NAMALWA (cell line): ENCODE results near the gene TEX2.
"Not testable (repeated sequence)": the region's sequence is repeated elsewhere in the genome, so short reads cannot be mapped to it uniquely, and the experiment has no call there.

Source experiments
- DNase-seq: peaks from one replicate; pipeline ENCODE4 v3.0.0-alpha.2; 2015; ENCODE audit warnings: low spot score

TEX2 gene

DNA sequence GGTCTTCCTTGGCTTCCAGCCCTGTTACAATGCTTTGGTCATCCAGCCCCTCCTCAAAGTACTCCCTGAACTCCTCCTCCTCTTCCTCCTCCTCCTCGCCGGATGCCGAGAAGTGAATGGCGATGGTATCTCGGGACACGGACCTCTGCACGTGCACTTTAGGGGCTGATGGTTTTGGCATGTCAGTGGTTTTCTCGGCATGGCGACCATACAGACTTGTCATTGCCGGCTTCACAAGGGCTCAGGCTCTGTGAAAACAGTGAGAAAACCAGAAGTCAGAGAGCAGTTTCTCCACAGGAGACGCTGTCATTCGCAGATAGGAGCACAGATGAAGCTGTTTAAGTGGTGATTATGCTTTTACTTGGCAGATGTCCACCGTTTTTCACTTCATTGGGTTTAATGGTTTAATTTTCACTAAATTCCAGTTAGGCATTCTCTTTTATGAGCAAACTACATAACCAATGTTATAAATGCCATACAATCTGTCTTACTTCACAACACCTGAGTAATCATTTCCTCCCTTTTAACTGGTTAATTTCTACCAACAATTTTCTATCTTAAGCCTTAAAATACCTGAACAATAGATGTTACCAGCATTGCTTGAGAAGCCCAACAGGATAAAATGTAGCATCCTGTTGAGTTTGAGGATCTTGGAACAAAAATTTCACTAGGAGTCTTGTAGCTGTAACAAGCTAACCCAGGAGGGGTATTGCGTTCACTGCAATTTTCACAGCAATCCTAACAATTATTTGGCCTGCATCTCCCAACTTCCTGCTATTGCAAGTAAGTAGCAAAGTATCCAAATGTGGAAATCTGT, 48.9 kb downstream of the TEX2 start:
- no peak for DNase-seq

DNA sequence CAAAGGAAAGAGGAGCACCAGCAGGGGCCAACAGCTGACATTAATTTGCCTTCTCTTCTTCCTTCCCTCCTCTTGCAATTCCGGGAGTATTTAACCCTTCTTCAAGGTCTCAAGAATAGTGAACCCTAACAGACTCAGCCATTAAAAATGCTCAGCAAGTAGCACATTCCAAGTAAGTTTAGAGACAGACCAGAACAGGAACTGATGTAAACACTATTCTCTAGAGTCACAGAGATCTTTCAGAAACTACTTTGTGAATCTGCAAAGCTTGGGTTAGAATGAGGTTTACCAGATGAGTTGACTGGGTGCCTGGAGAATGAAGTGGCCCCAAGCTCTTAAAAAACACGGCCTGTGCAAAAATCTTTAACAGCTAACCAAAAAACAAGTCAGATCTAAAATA, 50.9 kb downstream of the TEX2 start:
- no peak for DNase-seq

DNA sequence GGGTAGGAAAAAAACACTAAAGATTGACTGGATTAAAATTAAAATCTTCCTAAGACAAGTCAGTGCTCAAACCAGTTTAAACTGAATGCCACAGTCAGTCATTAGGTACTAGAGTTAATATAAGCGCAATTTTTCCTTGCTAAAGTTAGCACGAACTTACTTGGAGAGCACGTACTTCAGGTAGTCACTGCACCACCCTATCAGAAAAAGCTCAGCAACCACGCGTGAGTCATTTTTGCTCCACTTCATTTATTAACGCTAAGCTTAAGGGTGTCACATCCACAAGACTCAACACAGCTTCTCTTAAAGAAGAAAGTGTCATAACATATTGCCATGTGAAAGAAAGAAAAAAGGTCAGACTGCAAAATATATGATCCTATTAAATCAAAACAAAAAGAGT, 53.1 kb downstream of the TEX2 start:
- no peak for DNase-seq

DNA sequence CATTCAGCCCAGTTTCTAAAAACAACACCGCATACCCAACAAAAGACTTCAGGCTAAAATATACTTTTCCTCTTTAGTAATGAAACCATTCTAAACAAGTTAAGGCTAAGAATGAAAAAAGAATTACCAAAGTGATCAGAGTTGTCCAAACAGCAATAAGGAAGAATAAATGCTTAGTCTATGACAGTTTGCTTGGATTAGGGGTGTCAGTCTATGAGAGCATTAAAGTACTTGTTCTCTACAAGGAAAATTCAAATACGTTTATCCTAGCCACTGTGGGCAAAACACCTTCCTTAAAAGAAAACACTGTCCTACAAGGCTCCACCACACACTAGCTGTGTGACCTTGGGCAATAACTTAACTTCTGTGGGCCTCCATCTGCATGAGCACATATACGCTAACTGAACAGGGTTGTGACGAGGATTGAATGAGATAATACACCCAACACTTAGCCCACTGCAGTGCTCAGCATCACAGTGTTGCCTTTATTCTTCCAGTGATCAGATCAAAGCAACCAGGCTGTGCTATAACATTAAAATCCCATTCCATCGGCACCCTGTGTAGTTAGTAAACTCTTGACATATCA, 53.6 kb downstream of the TEX2 start:
- no peak for DNase-seq

DNA sequence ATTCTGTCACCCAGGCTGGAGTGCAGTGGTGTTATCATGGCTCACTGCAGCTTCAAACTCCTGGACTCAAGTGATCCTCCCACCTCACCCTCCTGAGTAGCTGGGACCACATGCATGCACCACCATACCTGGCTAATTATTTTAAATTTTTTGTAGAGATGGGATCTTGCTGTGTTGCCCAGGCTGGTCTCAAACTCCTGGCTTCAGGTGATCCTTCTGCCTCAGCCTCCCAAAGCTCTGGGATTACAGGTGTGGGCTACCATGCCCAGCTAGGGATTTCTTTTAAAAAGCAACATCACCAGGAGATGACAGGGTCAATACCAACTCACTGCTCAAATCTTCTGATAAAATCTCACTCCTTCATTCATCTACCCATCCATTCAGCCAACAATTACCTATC, 54.4 kb downstream of the TEX2 start:
- not testable (repeated sequence) for DNase-seq

DNA sequence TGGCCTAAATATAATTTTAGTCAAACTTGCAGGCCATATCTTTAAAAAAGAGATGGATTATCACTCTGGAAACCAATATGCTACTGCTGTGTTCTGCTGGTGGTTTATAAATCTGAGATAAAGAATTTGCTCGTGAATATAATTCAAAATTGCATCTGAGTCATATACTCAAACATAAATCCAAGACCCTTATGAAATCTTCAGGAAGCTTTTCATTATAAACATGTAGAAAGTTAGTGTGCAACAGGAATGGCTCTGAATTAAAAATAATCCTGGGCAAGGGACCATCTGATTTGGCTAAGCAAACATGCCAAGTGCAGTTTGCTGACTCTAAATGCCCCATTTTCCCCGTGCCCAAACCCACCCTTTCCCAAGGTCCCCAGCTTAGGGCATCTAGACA, 57.3 kb downstream of the TEX2 start:
- no peak for DNase-seq

DNA sequence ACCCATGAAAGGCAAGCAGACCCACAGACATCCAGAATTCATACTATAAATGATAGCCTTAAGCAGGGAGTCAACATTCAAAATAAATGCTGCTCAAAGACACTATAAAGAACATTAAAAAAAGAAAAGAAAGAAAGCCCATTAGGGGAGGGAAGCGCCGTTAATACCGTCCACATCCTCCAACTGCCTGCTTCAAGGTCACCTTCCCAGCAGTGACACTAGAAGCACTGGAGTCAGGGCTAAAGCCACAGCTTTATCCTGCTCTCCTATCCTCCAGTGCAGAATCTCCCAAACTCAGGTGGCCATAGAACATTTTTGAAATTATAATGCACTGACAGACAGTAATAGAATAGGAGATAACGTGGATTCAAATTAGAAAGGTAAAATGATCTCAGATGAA, 59.4 kb downstream of the TEX2 start:
- DNase-seq: no peak

DNA sequence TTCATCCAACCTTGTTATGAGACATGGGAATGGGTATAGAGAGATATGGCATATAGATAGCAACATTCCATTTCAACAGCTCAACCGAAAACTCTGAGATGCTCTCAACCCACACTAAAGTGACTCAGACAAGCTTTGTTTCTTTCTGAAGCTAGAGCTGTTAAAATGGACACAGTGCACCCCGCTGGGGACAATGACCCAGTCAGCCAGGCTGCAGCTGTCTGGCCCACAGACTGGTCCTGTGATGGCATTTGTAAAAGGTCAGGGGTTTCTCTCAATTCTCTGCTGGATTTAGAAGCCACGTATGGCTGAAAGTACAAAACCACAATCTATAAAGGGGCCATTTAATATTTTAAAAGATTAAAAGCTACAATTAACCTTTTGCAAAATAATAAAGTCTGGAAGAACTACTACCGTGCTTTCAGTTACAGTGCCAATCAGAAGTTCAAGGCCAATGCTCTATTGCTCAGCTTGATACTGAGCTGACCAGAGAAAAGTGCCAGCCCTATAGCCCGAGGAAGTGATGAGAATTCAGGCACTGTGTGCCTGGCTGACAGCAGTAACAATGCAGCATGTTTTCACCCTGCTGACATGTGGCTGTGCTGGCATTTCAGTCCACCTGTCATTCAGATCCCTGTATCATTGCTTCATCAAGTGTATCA, 60.2 kb downstream of the TEX2 start:
- DNase-seq: no peak

DNA sequence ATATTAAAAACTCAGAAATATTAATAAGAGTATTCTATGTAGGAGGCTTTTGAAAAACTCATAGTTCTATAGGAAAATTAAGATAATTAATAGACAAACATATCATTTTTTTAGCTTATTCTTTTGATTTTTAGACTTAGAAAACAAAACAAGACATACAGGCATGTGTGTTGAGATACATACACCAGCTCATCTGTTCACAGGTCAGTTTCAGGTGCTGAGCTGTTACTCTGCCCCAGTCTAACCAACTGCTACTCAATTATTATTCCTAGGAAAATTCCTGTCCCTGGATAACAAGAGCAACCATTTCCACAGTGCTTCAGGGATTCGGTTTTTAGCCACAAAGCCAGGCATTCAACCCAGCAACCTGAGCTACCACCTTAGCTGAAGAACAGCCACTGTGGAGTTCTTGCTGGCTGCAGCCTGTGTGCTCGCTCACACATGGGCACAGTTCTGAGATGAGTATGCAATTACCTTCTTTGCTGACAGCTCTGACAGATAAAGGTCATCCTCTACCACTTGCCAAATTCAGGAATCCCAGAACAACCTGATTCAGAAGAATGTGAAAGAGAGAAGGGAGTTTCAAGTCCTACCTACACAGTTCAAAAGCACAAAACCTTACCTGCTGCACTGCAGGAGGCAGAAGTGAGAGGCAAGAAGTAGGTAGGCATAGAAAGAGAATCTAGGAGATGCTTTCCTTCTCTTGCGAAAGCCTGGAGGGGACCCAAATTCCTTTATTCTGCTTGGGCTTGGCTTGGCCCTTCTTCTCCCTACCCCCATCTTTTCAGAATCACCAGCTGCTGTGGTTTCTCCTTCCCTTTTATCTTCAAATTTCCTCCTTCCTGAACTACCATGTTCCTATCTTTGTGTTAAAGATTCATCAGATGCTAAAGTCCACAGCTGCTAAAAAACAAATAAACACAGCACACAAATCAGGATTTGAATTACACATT, 62.7 kb downstream of the TEX2 start:
- DNase-seq: no peak

DNA sequence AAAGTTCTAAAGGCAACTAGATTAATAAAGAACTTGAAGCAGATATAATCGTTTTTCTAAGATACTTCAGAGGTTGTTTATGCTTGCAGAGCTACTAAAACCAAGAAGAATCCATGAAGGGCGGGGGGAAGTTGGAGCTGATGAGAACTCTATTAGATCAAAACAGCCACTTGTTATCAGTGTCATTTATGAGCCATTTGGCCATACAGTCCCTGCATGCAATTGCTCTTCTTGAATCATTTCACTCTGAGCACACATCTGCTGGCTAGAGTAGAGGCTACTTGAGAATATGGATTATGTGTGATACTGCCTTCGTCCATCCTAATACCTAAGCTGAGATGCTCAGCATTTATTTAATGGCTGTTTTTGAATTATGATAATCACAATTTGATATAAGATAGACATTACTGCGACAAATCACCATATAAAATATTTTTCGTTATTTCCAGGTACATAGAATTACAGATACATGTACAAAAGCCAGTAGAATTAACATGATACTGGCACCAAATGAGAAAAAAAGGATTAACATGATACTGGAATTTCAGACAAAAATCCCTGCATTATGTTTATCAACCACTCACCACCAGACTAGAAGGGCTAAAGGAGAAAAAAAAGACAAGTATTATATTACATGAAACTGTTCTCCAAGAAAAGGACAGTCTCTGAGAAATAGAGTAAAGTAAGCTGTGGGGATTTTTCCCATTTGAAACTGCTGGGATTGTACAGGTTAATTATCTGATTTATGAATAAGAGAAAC, 64.5 kb downstream of the TEX2 start:
- DNase-seq: no peak

DNA sequence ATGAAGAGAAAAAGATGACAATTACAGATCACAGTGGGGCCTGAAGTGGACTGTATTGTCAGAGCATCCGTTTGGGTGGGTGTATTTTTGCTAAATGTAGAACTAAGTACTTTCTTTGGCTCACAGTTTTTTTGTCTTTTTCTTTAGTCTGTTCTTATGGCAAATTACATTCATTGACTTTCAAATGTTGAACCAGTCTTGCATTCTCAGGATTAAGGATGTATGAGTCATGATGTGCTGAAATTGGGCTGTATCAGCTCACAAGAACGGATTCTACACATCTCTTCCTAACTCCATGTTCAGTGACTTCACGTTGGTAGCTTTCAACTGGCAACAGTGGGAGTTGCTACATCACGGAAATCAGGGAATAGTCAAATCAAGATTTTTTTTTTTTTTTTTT, 66.5 kb downstream of the TEX2 start:
- no peak for DNase-seq

DNA sequence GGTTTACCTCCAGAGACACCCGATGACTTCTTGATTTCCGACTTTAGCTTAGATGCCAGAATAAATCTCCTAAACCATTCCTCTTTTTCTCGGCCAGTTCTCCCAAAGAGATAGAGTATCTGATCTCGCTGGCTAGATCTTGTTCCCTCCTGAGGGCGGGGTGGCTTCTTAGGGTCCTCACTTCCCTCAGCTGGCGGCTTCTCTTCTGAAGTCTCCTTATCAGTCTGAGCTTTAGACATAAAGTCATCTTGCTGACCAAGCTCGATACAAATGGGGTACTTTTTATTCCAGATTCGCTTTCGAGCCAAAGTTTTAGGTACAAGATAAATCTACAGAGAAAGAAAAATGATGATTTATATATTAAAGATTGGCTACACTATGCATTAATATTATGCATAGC, 69.5 kb downstream of the TEX2 start:
- DNase-seq: no peak

DNA sequence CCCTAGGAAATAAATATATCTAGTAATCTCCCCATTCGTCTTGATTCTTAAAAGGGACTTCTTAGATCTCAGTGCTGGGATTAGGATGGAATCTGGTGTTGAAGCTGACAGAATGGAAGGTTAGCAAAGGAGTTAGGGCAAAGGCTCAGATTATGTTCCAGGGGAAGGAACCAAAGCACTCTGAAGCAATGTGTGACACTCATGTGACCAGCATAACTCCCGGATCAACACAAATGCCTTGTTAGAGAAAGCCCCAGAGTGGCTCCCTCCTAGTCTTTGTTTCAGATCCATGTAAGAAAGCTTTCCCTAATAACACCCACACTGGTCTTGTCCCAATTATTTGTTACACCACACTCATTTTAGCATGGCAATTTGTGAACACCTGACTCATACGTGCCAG, 70.5 kb downstream of the TEX2 start:
- no peak for DNase-seq

DNA sequence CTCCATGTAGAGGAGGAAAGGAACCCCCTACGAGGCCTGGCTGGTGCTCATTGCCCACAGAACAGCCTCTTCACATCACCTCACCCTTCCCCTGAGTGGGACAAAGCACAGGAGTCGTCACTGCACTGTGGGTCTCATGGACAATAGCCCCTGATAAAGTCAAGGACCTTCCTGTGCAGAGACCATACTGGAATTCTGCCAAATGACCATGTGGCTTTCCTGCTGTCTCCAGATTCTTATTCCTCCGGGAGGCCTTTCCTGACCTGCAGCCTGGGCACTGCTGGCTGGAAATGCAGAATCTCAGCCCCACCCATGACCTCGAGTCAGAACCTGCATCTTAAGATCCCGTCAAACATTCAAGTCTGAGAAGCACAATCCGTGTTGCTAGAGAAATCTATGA, 72.6 kb downstream of the TEX2 start:
- no peak for DNase-seq

DNA sequence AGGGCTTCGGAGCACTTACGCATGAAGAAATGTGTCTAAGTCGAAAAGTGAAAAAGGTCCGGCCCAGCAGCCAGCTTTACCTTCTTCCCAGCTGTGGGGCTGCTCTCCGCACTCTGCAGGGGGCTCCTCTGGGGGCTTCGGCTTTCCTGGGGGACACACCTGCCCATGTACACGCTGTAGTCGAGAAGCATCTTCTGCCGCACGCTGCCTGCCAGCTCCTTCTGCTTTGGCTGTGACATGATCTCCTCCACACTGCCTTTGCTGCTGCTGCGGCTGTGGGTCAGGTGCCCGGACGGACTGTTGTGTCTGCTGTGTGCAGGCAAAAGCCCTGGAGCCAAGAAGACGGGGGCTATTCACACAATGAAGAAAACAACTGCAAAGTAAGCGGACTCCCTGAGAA, 75.0 kb downstream of the TEX2 start:
- no peak for DNase-seq

DNA sequence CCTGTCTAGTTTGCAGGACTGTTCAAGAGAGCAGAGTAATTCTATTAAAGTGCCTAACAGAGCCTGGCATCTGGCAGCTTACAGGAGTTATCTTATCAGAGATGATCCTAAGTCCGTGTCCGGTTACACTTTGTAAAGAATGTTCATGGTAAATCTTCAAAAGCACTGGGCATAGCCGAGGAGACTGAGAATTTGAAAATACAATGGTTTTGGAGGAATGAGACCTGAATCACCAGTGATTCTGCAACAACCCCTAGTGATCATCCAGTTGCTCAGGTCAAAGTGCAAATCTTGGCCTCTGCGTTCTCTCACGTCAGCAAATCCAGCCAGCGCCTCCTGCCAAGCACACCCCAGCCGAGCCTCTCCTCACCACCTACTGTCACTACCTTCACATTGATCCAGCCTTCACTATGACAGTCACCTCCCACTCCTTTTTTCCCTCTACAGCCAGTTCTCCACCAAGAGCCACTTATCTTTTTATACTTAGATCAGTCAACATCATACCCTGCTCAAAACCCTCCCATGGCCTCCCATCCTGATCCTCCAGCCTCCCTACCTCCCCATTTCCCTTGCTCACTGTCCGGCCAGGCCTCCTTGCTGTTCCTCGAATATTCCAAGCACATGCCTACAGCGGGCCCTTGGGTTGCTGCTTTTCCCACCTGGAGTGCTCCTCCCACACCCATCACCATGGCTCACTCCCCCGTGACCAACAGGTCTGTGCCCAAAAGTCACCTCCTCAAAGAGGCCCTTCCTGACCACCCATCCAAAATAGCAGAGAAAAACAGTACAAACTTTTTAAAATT, 75.8 kb downstream of the TEX2 start:
- DNase-seq: no peak

DNA sequence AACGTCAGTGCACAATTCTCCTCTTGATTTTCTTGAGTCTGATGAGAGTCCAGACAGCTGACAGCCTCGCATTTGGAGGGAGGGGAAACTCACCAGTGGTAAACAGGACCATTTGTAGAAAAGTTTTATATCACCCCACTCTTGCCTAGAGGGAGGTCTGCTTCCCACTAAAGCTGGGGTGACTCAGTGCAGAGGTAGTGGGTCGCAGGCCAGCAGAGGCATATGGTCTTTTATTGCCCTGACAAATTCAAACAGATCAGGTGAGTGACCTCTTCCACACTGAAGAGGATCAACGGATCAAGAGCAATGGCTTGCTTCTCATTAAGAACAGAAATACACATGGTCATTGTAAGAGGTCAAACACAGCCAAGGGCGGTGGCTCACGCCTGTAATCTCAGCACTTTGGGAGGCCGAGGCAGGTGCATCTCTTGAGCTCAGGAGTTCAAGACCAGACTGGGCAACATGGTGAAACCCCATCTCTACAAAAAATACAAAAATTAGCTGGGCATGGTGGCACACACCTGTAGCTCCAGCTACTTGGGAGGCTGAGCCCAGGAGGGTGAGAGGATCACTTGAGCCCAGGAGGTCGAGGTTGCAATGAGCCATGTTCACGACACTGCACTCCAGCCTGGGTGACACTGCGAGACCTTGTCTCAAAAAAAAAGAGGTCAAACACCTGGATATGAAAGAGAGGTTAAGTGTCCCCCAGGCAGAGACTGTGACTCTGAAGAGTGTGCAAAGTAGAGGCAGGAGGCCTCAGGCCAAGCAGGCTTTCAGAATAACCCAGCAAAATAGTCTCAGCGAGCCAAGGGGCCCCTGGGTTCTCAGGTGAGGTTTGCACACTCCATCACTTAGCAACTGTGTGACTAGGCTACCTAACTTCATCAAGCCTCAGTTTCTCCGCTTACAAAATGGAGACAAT, 76.6 kb downstream of the TEX2 start:
- DNase-seq: no peak

DNA sequence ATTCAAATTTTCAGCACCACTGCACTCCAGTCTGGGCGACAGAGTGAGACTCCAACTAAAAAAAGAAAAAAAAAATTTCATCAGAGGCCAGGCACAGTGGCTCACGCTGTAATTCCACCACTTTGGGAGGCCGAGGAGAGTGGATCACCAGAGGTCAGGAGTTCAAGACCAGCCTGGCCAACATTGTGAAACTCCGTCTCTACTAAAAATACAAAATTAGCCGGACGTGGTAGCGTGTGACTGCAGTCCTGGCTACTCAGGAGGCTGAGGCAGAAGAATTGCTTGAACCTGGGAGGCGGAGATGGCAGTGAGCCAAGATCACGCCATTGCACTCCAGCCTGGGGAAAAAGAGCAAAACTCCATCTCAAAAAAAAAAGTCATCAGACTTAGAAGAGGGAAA, 77.5 kb downstream of the TEX2 start:
- not testable (repeated sequence) for DNase-seq

DNA sequence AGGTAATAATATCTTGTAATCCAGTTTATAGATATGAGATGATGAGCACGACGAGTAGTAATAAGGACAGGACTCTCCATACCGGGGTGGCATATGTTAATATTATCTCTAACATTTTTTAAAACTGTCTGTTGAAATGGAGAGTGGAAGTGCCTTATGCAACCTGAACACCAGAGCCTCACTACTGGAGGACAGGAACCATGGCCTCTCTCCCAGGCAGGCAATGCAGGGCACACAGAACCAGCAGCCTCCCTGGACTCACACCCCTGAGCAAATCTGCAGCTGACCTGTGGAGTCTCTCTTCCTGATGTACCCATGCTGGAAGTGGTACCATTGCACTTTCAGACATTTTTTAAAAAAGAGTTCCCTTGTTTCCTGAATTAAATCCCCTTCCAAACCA, 78.0 kb downstream of the TEX2 start:
- no peak for DNase-seq

DNA sequence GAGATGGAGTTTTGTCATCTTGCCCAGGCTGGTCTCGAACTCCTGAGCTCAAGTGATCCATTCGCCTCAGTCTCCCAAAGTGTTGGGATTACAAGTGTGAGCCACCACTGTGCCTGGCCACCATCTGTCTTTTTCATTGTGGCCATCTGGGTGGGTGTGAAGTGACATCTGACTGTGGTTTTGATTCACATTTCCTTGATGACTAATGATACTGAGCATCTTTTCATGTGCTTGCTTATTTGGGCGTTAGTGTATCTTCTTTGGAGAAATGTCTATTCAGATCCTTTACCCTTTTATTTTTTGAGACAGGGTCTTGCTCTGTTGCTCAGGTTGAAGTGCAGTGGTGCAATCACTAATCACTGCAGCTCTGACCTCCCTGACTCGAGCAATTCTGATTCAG, 79.2 kb downstream of the TEX2 start:
- DNase-seq: no peak
